Measurements from ENCODE around the gene EPN2. TPM values are rescaled to one million over a fixed set of nuclear protein-coding genes. Genes with fewer than 3 reads are reported as not detected.

The EPN2 gene
- polyA plus RNA-seq, 5 donors: 45.3 to 50.8 (median 50.3) TPM

- no peak for DNase-seq
These were observed 142.3 kb downstream of the EPN2 start for GRCh38 chr17:19379361-19380065.

GRCh38 chr17:19380481-19381301 lies 143.5 kb downstream of the EPN2 start:
- no peak for DNase-seq

GRCh38 chr17:19381361-19381740 lies 144.2 kb downstream of the EPN2 start:
- DNase-seq: no peak

GRCh38 chr17:19381741-19382444 lies 144.7 kb downstream of the EPN2 start:
- DNase-seq: no peak

GRCh38 chr17:19382531-19383444 lies 145.6 kb downstream of the EPN2 start:
- no peak for DNase-seq

GRCh38 chr17:19383681-19384470 lies 146.7 kb downstream of the EPN2 start:
- no peak for DNase-seq

GRCh38 chr17:19384723-19385391 lies 147.7 kb downstream of the EPN2 start:
- peak; percentile 97 to 98 for DNase-seq

GRCh38 chr17:19385521-19385983 lies 148.4 kb downstream of the EPN2 start:
- DNase-seq: no peak

Other genes with a start within 250 kb of the EPN2 start
- 1 to 10 TPM; 2.3 to 4.0 (median 3.7) TPM for gene FAM83G, start 232.6 kb upstream of the EPN2 start, polyA plus RNA-seq (ENCODE audit: insufficient read depth in 1 of 5, insufficient read length in 5 of 5, low replicate concordance in 1 of 5)
- 10 to 100 TPM; 10.3 to 14.8 (median 12.0) TPM for gene GRAP, start 190.4 kb upstream of the EPN2 start, polyA plus RNA-seq (ENCODE audit: insufficient read depth in 1 of 5, insufficient read length in 5 of 5, low replicate concordance in 1 of 5)
- gene GRAPL, start 109.8 kb upstream of the EPN2 start, polyA plus RNA-seq (ENCODE audit: insufficient read depth in 1 of 5, insufficient read length in 5 of 5, low replicate concordance in 1 of 5): 10 to 100 TPM in 4 of 5 donors, 1 to 10 TPM in 1; 6.1 to 14.3 (median 10.7) TPM
- 10 to 100 TPM; 16.4 to 24.1 (median 22.1) TPM for gene B9D1, start 125.4 kb downstream of the EPN2 start, polyA plus RNA-seq (ENCODE audit: insufficient read depth in 1 of 5, insufficient read length in 5 of 5, low replicate concordance in 1 of 5)
- 10 to 100 TPM; 19.6 to 30.4 (median 20.8) TPM for gene MAPK7, start 141.1 kb downstream of the EPN2 start, polyA plus RNA-seq (ENCODE audit: insufficient read depth in 1 of 5, insufficient read length in 5 of 5, low replicate concordance in 1 of 5)
- 100 to 1,000 TPM; 445 to 675 (median 514) TPM for gene MFAP4, start 149.8 kb downstream of the EPN2 start, polyA plus RNA-seq (ENCODE audit: insufficient read depth in 1 of 5, insufficient read length in 5 of 5, low replicate concordance in 1 of 5)
- 1 to 10 TPM; 2.9 to 4.3 (median 4.0) TPM for gene RNF112, start 173.9 kb downstream of the EPN2 start, polyA plus RNA-seq (ENCODE audit: insufficient read depth in 1 of 5, insufficient read length in 5 of 5, low replicate concordance in 1 of 5)